Fibroblast of lung (primary cell): ENCODE measurements around the gene ALPK1. TPM values are rescaled to one million over a fixed set of nuclear protein-coding genes. Genes with fewer than 3 reads are reported as not detected.

Experiments
- DNase-seq, 2 donors: peaks; one replicate each; pipeline versions ENCODE4 v3.0.0 to v3.0.0-alpha.2; 2010; ENCODE audit warnings: low read depth in 2 of 2
- H2AFZ ChIP-seq: 2 replicates; pipeline ENCODE4 v1.5.1; 2012; ENCODE audit warnings: low read length, control low read depth, inconsistent platforms
- H3K27ac ChIP-seq: 2 replicates; pipeline ENCODE4 v1.5.1; 2011; ENCODE audit warnings: low read length, control low read depth; ENCODE audit not compliant: insufficient read depth
- H3K27me3 ChIP-seq: 2 replicates; pipeline ENCODE4 v1.5.1; 2011; ENCODE audit warnings: mild to moderate bottlenecking, low read length; ENCODE audit not compliant: control insufficient read depth, insufficient read depth
- H3K36me3 ChIP-seq: 2 replicates; pipeline ENCODE4 v1.5.1; 2011; ENCODE audit warnings: low read length; ENCODE audit not compliant: control insufficient read depth, insufficient read depth
- H3K4me1 ChIP-seq: 2 replicates; pipeline ENCODE4 v1.5.1; 2011; ENCODE audit warnings: low read length; ENCODE audit not compliant: control insufficient read depth, insufficient read depth; ENCODE audit errors: extremely low read depth
- H3K4me2 ChIP-seq: 2 replicates; pipeline ENCODE4 v1.5.1; 2011; ENCODE audit warnings: low read length, control low read depth; ENCODE audit not compliant: insufficient read depth; ENCODE audit errors: extremely low read depth
- H3K4me3 ChIP-seq, 4 experiments: fragments of 200-600 bp in 1 of 4; sonication (generic) in 1 of 4; replicated peaks in 1 of 4; 2 replicates each; pipeline ENCODE4 v1.5.1; 2011 to 2016; ENCODE audit warnings: low read length in 4 of 4, low read depth in 3 of 4, mild to moderate bottlenecking in 3 of 4, control low read depth in 2 of 4, inconsistent platforms in 1 of 4, mixed read lengths in 1 of 4; ENCODE audit not compliant: insufficient read depth in 1 of 4; ENCODE audit errors: control extremely low read depth in 1 of 4
- H3K79me2 ChIP-seq: 2 replicates; pipeline ENCODE4 v1.5.1; 2012; ENCODE audit warnings: mild to moderate bottlenecking, low read length, inconsistent platforms; ENCODE audit not compliant: control insufficient read depth, insufficient read depth
- H3K9ac ChIP-seq: 2 replicates; pipeline ENCODE4 v1.5.1; 2011; ENCODE audit warnings: mild to moderate bottlenecking, low read length, control low read depth; ENCODE audit not compliant: insufficient read depth
- H3K9me3 ChIP-seq: 2 replicates; pipeline ENCODE4 v1.5.1; 2012; ENCODE audit warnings: low read depth, low read length; ENCODE audit not compliant: control insufficient read depth, insufficient read depth
- H4K20me1 ChIP-seq: 2 replicates; pipeline ENCODE4 v1.5.1; 2011; ENCODE audit warnings: low read length; ENCODE audit not compliant: control insufficient read depth, insufficient read depth; ENCODE audit errors: extremely low read depth
- EZH2 ChIP-seq: IDR thresholded peaks from 2 replicates; pipeline ENCODE4 v1.5.1; 2012; ENCODE audit warnings: low read length, control low read depth, mild to moderate bottlenecking; ENCODE audit errors: missing control alignments
- polyA plus RNA-seq, 2 donors: library from polyadenylated mRNA; depleted of rRNA in 1 of 2; stranded (reverse) in 1 of 2; unstranded in 1 of 2; fragments of >200 nt; gene quantifications; 2 replicates each; pipeline ENCODE4 v1.2.1, GENCODE V29; 2011 to 2012; ENCODE audit warnings: missing spikeins in 1 of 2
- total RNA-seq: library from RNA; depleted of rRNA; stranded (reverse); fragments of >200 nt; gene quantifications from 2 replicates; pipeline ENCODE4 v1.2.1, GENCODE V29; 2014
- TF ChIP-seq, protein P1 (sequence below), 2 donors: IDR thresholded peaks in 1 of 2; conservative IDR thresholded peaks in 1 of 2; 1 replicate in 1 of 2; 2 replicates in 1 of 2; pipeline ENCODE4 v1.5.1; 2011 to 2012; ENCODE audit warnings: low read length in 2 of 2, control low read depth in 1 of 2, inconsistent platforms in 1 of 2, low read depth in 1 of 2, mild to moderate bottlenecking in 1 of 2

The ALPK1 gene
- total and polyA plus RNA-seq, 2 donors (not counting 1 experiment from before 2014, with no cell fraction given): 9.3 to 50.2 TPM

DNA sequence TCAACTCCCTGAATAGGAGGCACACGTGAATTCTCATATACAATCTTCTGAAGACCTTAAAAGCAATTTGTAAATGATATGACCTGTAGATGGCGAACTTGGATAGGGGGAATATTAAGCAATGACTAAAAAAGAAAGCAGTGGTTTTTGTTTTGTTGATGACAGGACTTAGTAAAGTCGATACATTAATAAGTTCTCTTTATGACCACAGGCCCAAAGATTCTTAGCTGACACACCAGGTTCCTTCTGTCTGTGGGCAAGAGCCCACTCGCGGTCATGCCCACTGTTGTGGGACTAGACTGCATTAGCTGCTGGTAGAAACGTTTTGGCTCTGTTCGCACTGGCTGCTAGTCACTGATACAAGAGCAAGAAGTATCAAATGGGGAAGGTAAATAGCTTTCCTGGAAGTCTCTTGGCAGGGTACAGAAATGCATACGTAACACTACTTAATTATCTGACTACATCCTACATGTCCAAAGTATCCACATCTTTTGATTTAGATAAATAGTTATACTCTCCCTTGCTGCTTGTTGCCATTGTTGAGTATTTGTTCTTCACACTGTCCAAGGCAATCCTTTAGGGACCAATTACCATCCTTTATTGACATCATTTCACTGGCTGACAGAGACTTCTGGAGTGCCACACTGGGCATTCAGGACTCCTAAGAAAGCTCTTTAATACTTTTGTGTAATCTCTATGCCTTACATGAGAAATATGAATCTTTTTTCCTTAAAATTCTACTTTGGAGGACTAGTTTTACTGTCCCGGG, 31.0 kb downstream of the ALPK1 start:
- Histone ChIP-seq H4K20me1 (no peaks in the 10 kb centered on the region), H3K9ac (no peak overlapping the region), H3K4me2 (no peak overlapping the region), H3K27me3 (no peaks in the 10 kb centered on the region), H3K36me3 (no peaks in the 10 kb centered on the region), H3K9me3 (no peaks in the 10 kb centered on the region), H3K79me2 (no peaks in the 10 kb centered on the region), H2AFZ (peak overlapping the region; percentile 66), H3K4me3 (no peak overlapping the region), H3K4me1 (no peaks in the 10 kb centered on the region), H3K27ac (no peak overlapping the region)
- peak; percentile 35 to 79 for DNase-seq
- TF ChIP-seq, protein P1, sequence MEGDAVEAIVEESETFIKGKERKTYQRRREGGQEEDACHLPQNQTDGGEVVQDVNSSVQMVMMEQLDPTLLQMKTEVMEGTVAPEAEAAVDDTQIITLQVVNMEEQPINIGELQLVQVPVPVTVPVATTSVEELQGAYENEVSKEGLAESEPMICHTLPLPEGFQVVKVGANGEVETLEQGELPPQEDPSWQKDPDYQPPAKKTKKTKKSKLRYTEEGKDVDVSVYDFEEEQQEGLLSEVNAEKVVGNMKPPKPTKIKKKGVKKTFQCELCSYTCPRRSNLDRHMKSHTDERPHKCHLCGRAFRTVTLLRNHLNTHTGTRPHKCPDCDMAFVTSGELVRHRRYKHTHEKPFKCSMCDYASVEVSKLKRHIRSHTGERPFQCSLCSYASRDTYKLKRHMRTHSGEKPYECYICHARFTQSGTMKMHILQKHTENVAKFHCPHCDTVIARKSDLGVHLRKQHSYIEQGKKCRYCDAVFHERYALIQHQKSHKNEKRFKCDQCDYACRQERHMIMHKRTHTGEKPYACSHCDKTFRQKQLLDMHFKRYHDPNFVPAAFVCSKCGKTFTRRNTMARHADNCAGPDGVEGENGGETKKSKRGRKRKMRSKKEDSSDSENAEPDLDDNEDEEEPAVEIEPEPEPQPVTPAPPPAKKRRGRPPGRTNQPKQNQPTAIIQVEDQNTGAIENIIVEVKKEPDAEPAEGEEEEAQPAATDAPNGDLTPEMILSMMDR (conservative IDR thresholded peaks at IDR 0.05 in 1 of 2, IDR thresholded peaks at IDR 0.05 in 1 of 2; ENCODE audit: low read depth in 1 of 2, low read length in 2 of 2): peak; percentile 21 to 55
- TF ChIP-seq EZH2: no peak

DNA sequence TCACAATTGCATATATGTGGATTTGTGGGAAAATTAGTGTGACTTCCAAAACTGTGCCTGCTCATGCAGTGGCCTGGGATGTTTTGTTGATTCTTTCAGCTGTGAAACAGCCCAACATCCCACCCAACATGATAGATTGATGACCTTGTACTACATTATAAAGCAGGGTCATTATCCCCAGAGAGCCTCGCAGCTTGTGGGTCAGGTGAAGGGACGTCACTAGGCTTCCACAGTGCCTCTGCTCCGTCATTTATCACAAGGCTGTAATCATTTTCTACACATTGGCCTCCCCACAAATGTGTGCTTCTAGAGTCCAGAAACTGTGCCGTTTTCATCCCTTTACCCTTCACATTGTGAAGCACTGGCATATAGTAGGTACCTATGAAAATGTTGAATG, 31.6 kb downstream of the ALPK1 start:
- Histone ChIP-seq H3K27me3 (no peaks in the 10 kb centered on the region), H3K79me2 (no peaks in the 10 kb centered on the region), H2AFZ (no peak overlapping the region), H4K20me1 (no peaks in the 10 kb centered on the region), H3K4me1 (no peaks in the 10 kb centered on the region), H3K9ac (no peak overlapping the region), H3K4me3 (no peak overlapping the region), H3K4me2 (no peak overlapping the region), H3K36me3 (no peaks in the 10 kb centered on the region), H3K9me3 (no peaks in the 10 kb centered on the region), H3K27ac (no peak overlapping the region)
- no peak for DNase-seq
- TF ChIP-seq EZH2: no peak
- TF ChIP-seq, protein P1 (conservative IDR thresholded peaks at IDR 0.05 in 1 of 2, IDR thresholded peaks at IDR 0.05 in 1 of 2; ENCODE audit: low read depth in 1 of 2, low read length in 2 of 2): no peak

DNA sequence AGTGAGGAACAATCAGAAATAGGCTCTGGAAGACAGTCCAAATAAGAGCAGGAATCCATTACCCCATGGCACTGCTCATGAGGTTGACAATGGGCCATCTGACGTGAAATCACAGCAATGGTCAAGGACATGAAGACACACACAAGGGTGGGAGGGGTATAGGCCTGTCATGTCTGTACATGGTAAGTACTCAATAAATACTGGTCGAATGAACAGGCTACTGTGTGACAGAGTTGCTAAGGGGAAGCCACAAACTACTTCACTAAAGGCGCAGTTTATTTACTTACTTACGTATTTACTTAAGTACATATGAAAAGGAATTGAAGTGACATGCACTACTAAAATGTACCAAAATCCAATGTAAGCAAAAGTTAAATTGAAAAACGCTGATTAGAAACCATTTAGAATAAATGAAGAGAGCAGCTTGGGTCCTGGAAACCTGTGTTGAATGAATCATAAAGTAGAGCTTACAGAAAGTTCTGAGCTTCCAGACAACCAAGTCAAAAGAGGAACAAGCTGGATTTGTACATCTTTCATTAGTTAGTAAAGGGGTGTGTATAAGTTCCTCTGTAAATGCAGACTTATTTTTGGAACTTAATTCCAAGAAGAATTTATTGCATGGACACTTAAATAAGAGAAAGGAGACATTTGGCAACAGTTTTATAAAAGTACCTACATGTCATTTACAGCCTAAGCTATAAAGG, 32.7 kb downstream of the ALPK1 start:
- H3K4me1 ChIP-seq: no peaks in the 10 kb centered on the region
- TF ChIP-seq EZH2: no peak
- TF ChIP-seq, protein P1 (conservative IDR thresholded peaks at IDR 0.05 in 1 of 2, IDR thresholded peaks at IDR 0.05 in 1 of 2; ENCODE audit: low read depth in 1 of 2, low read length in 2 of 2): no peak
- H3K79me2 ChIP-seq: no peaks in the 10 kb centered on the region
- H3K36me3 ChIP-seq: no peaks in the 10 kb centered on the region
- no peaks in the 10 kb centered on the region for H4K20me1 ChIP-seq
- DNase-seq: no peak
- no peak overlapping the region for H2AFZ ChIP-seq
- H3K4me2 ChIP-seq: no peak overlapping the region
- H3K27ac ChIP-seq: no peak overlapping the region
- no peaks in the 10 kb centered on the region for H3K9me3 ChIP-seq
- no peak overlapping the region for H3K4me3 ChIP-seq
- no peaks in the 10 kb centered on the region for H3K27me3 ChIP-seq
- H3K9ac ChIP-seq: no peak overlapping the region
